ENCODE results near the gene HTT. TPM values are rescaled to one million over a fixed set of nuclear protein-coding genes. Genes with fewer than 3 reads are reported as not detected.

HTT gene
- total RNA-seq, 1 experiment from 2014 or later, result 85.4 TPM

DNA sequence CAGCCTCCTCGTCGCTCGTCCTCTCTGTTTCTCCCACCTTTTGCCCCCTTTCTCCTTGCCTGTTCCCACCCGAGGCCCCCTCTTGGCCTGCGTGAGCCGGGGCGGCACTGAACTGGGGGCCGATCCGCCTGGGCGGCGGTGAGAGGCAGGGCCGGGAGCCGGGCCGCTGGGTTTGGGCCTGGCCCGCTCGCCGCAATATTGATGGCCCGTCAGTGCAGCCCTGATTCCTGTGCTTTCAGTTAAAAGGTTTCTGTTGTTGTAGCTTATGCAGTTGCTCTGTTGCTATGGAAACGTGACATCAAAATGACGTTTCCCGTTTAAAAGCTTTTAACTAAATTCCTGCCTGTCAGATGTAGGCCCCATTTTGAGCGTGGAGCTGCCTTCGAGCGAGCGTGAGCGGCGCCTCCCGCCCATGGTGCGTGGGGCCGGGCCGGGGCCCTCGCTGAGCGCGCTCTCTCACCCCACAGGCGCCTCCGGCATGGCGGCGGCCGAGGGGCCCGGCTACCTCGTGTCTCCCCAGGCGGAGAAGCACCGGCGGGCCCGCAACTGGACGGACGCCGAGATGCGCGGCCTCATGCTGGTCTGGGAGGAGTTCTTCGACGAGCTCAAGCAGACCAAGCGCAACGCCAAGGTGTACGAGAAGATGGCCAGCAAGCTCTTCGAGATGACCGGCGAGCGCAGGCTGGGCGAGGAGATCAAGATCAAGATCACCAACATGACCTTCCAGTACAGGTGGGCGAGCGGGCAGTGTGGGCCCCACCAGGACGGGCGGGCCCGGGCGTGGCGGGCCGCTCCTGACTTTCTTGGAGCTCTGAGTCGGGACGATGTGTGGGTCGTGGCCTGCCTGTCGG, 174.6 kb downstream of the HTT start, which contains the start of gene MSANTD1:
TSS of gene MSANTD1 (plus strand) at position 349 of the 851 bp plus-strand sequence. CDS start at position 413, 64 bp downstream.
- ChIA-PET CTCF (interaction anchor here (1.0 to 2.2 kb wide), 5 partner anchors 16 to 266 kb away, joined by 3 to 11 read pairs (median 6); no protein-coding TSS in a partner anchor), POLR2A (no interaction called here)
- ATAC-seq, result no peak
- Mint-ChIP-seq H3K36me3 (no peaks in the 10 kb centered on the region), H3K27me3 (ENCODE audit: low read depth) (no peaks in the 10 kb centered on the region), H3K4me3 (no peak within 1 kb of the TSS), H3K9me3 (no peaks in the 10 kb centered on the region), H3K27ac (no peak within 1 kb of the TSS), H3K4me1 (peaks cover 6% of the 10 kb centered on the region; the same call in 1 of the 2 replicates)
- no peak for TF ChIP-seq ZNF416 (CRISPR knock-in tag; IDR thresholded peaks at IDR 0.05)
- no peak for TF ChIP-seq ZNF396 (CRISPR knock-in tag; IDR thresholded peaks at IDR 0.05; ENCODE audit: borderline replicate concordance)
- TF ChIP-seq ZNF423 (CRISPR knock-in tag; IDR thresholded peaks at IDR 0.05), result no peak
- TF ChIP-seq, protein P1, sequence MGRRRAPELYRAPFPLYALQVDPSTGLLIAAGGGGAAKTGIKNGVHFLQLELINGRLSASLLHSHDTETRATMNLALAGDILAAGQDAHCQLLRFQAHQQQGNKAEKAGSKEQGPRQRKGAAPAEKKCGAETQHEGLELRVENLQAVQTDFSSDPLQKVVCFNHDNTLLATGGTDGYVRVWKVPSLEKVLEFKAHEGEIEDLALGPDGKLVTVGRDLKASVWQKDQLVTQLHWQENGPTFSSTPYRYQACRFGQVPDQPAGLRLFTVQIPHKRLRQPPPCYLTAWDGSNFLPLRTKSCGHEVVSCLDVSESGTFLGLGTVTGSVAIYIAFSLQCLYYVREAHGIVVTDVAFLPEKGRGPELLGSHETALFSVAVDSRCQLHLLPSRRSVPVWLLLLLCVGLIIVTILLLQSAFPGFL (CRISPR knock-in tag; IDR thresholded peaks at IDR 0.05; ENCODE audit: borderline replicate concordance), result no peak
- TF ChIP-seq PRRX2 (CRISPR knock-in tag; IDR thresholded peaks at IDR 0.05), result no peak
- DNase-seq (ENCODE audit: low spot score), result no peak

DNA sequence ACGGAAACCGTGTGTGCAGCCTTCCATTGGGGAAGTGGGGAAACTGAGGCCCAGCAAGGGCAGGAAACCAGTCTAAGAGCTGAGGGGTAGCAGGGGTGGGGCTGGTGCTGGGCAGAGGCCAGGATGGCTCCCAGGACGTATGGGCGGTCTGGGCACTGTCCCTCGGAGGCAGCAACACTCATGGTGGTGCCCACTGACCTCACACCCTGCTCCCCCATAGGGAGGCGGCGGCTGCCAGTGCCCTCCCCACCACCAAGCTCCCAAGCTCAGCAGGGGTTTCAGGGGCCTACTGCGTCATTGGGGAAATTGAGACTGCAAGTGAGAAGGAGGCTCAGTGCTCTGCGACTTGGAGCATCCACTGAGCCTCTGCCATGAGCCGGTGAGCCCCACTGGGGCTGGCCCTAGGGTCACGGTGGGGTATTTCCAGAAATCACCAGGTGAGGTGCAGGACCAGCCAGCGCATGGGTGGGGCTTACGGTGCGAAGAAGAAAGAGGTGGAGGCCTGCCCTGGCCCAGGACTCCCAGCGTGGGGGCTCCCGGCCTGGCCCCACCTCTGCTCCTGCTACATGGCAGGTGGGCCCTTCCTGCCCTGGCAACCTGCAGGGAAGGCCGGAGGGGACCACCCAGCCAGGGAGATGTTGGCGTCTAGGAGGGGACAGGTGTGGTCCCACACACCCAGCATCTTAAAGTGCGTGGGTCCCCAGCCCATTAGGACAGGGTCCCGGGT, 175.4 kb downstream of the HTT start:
- no peak overlapping the region for H3K4me3 Mint-ChIP-seq
- TF ChIP-seq SP1 (CRISPR knock-in tag; conservative IDR thresholded peaks at IDR 0.05), result 0 out of 2 replicates have a peak, but pooled peaks have one; percentile 15
- TF ChIP-seq, protein P2, sequence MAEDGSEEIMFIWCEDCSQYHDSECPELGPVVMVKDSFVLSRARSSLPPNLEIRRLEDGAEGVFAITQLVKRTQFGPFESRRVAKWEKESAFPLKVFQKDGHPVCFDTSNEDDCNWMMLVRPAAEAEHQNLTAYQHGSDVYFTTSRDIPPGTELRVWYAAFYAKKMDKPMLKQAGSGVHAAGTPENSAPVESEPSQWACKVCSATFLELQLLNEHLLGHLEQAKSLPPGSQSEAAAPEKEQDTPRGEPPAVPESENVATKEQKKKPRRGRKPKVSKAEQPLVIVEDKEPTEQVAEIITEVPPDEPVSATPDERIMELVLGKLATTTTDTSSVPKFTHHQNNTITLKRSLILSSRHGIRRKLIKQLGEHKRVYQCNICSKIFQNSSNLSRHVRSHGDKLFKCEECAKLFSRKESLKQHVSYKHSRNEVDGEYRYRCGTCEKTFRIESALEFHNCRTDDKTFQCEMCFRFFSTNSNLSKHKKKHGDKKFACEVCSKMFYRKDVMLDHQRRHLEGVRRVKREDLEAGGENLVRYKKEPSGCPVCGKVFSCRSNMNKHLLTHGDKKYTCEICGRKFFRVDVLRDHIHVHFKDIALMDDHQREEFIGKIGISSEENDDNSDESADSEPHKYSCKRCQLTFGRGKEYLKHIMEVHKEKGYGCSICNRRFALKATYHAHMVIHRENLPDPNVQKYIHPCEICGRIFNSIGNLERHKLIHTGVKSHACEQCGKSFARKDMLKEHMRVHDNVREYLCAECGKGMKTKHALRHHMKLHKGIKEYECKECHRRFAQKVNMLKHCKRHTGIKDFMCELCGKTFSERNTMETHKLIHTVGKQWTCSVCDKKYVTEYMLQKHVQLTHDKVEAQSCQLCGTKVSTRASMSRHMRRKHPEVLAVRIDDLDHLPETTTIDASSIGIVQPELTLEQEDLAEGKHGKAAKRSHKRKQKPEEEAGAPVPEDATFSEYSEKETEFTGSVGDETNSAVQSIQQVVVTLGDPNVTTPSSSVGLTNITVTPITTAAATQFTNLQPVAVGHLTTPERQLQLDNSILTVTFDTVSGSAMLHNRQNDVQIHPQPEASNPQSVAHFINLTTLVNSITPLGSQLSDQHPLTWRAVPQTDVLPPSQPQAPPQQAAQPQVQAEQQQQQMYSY (CRISPR knock-in tag; IDR thresholded peaks at IDR 0.05), result no peak
- no peak for TF ChIP-seq IRF2 (CRISPR knock-in tag; IDR thresholded peaks at IDR 0.05; ENCODE audit: borderline replicate concordance, low read depth)
- H3K36me3 Mint-ChIP-seq, result no peaks in the 10 kb centered on the region
- DNase-seq (ENCODE audit: low spot score) (no peak), ATAC-seq (no peak)
- peaks cover 6% of the 10 kb centered on the region; the same call in 1 of the 2 replicates for H3K4me1 Mint-ChIP-seq
- no peak overlapping the region for H3K27ac Mint-ChIP-seq
- ChIA-PET POLR2A (no interaction called here), CTCF (interaction anchor here (1.0 to 2.2 kb wide), 6 partner anchors 69 to 231 kb away, joined by 3 to 11 read pairs (median 7); no protein-coding TSS in a partner anchor)
- no peaks in the 10 kb centered on the region for H3K27me3 Mint-ChIP-seq (ENCODE audit: low read depth)
- no peaks in the 10 kb centered on the region for H3K9me3 Mint-ChIP-seq

DNA sequence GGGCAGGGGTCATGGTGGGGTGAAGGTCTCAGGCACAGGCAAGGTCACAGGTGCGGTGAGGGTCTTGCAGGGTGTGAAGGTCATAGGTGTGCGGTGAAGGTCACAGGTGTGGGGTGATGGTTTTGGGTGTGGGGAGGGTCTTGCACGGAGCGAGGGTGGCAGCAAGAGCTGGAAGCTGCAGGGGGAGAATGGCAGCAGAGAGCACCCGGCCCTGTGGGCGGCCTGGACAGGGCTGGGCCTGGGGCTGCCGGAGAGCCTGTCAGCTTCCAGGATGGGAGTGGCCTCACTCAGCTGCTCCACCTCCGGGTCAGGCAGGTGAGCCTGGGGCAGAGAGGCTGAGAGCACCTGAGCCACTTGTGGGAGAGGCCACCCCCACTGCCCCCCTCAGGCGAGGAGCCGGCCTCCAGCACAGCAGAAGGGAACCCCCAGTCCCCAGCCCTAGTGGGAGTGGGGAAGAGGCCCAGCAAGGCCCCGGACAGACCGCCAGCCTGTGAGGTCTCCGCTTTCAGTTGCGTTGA, 176.0 kb downstream of the HTT start:
- peak; percentile 71 for DNase-seq (ENCODE audit: low spot score)
- Mint-ChIP-seq H3K4me3 (no peak overlapping the region), H3K4me1 (peaks cover 6% of the 10 kb centered on the region; the same call in 1 of the 2 replicates), H3K27ac (no peak overlapping the region), H3K27me3 (ENCODE audit: low read depth) (no peaks in the 10 kb centered on the region), H3K9me3 (no peaks in the 10 kb centered on the region), H3K36me3 (no peaks in the 10 kb centered on the region)
- CTCF ChIA-PET, result interaction anchor here (1.0 to 1.4 kb wide), 3 partner anchors 68 to 230 kb away, joined by 3 to 10 read pairs (median 4); no protein-coding TSS in a partner anchor
- TF ChIP-seq, protein P3, sequence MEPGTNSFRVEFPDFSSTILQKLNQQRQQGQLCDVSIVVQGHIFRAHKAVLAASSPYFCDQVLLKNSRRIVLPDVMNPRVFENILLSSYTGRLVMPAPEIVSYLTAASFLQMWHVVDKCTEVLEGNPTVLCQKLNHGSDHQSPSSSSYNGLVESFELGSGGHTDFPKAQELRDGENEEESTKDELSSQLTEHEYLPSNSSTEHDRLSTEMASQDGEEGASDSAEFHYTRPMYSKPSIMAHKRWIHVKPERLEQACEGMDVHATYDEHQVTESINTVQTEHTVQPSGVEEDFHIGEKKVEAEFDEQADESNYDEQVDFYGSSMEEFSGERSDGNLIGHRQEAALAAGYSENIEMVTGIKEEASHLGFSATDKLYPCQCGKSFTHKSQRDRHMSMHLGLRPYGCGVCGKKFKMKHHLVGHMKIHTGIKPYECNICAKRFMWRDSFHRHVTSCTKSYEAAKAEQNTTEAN (CRISPR knock-in tag; IDR thresholded peaks at IDR 0.05), result no peak
- TF ChIP-seq ESRRA (CRISPR knock-in tag; IDR thresholded peaks at IDR 0.05; ENCODE audit: borderline replicate concordance), result 0 out of 2 replicates have a peak, but pooled peaks have one; percentile 82
- peak; percentile 93 for ATAC-seq
- POLR2A ChIA-PET, result interaction anchor here (0.6 kb wide), 1 partner anchor 115 kb away, joined by 3 read pairs; no protein-coding TSS in a partner anchor

All from WTC11 (cell line).